ENCODE results near the gene SLFNL1.
A peak's percentile ranks its signal among the peaks of the same experiment; 100 is the strongest.

The SLFNL1 gene

GRCh38 chr1:41019353-41019745 lies 2.2 kb downstream of the SLFNL1 start:
- DNase-seq = no peak

GRCh38 chr1:41018018-41018410 lies 3.5 kb downstream of the SLFNL1 start:
- no peak for DNase-seq

- DNase-seq = no peak
Observed at GRCh38 chr1:41017141-41018017, 4.1 kb downstream of the SLFNL1 start.

GRCh38 chr1:41015897-41016470 lies 5.5 kb downstream of the SLFNL1 start:
- DNase-seq = no peak

- DNase-seq = no peak
Observed at GRCh38 chr1:41015281-41015896, 6.1 kb downstream of the SLFNL1 start.

- DNase-seq = no peak
Observed at GRCh38 chr1:41014871-41015270, 6.7 kb downstream of the SLFNL1 start.

- peak in 1 of 2 experiments; percentile 6 for DNase-seq
Observed at GRCh38 chr1:41013796-41014195, 7.7 kb downstream of the SLFNL1 start.

- DNase-seq = no peak
Observed at GRCh38 chr1:41013024-41013423, 8.5 kb downstream of the SLFNL1 start.

- DNase-seq = no peak
Observed at GRCh38 chr1:41010345-41010744, 11.2 kb downstream of the SLFNL1 start.

- DNase-seq = no peak
Observed at GRCh38 chr1:41009466-41009865, 12.1 kb downstream of the SLFNL1 start.

GRCh38 chr1:41006942-41007865 lies 14.3 kb downstream of the SLFNL1 start:
- DNase-seq = no peak

GRCh38 chr1:41005876-41006275 lies 15.6 kb downstream of the SLFNL1 start:
- no peak for DNase-seq

GRCh38 chr1:41003640-41004220 lies 17.8 kb downstream of the SLFNL1 start:
- peak; percentile 99 to 100 for DNase-seq

- no peak for DNase-seq
Observed at GRCh38 chr1:41003127-41003639, 18.3 kb downstream of the SLFNL1 start.

- no peak for DNase-seq
Observed at GRCh38 chr1:40998668-40999067, 22.9 kb downstream of the SLFNL1 start.

GRCh38 chr1:40997096-40997495 lies 24.4 kb downstream of the SLFNL1 start:
- DNase-seq = no peak

- no peak for DNase-seq
Observed at GRCh38 chr1:40989066-40989465, 32.5 kb downstream of the SLFNL1 start.

- DNase-seq = no peak
Observed at GRCh38 chr1:40988280-40988679, 33.2 kb downstream of the SLFNL1 start.

- no peak for DNase-seq
Observed at GRCh38 chr1:40987439-40988276, 33.9 kb downstream of the SLFNL1 start.

- DNase-seq = no peak
Observed at GRCh38 chr1:40986956-40987355, 34.6 kb downstream of the SLFNL1 start.

- no peak for DNase-seq
Observed at GRCh38 chr1:40986328-40986783, 35.2 kb downstream of the SLFNL1 start.

All from Kasumi-1 (cell line).